ENCODE results near the gene CNTN6. TPM values are rescaled to one million over a fixed set of nuclear protein-coding genes. Genes with fewer than 3 reads are reported as not detected.

Gene CNTN6
- total and polyA plus RNA-seq, 10 donors = 0.07 to 0.35 TPM; not detected in 8

DNA sequence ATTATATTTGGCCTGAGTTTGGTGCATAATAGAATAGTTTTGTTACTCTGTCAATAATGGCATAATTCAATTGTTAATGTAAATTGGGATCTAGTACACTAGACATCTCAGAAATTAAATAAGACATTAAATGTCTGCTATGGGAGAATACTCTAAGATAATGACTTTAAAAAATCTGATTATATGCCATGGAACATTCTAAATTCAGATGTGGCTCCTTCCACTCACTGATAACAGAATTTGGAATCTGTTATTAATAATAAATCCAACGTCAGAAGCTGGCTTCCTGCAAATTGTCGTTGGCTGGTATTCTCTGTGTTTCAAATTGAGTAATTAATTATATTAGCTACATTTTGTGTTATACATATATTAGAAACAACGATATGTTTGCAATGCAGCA lies 258.1 kb downstream of the CNTN6 start:
- no peak overlapping the region for H3K4me3 ChIP-seq
- TF ChIP-seq CTCF (IDR thresholded peaks at IDR 0.05 in 8 of 11, conservative IDR thresholded peaks at IDR 0.05 in 3 of 11) = no peak
- no peak for TF ChIP-seq POLR2A (IDR thresholded peaks at IDR 0.05)
- TF ChIP-seq POLR2AphosphoS5 (IDR thresholded peaks at IDR 0.05) = no peak
- no peak overlapping the region for H3K27ac ChIP-seq
- H3K4me1 ChIP-seq = no peaks in the 10 kb centered on the region
- H3K36me3 ChIP-seq = no peaks in the 10 kb centered on the region
- WGBS, 5 donors = 78 to 86% (median 79%) methylated on average over 3 of the region's 3 CpGs
- H3K9me3 ChIP-seq = no peaks in the 10 kb centered on the region
- no peak for DNase-seq
- intact Hi-C loops (cut with DNase I; ENCODE audit: low total_unique reads) = no loop called here
- no peaks in the 10 kb centered on the region for H3K27me3 ChIP-seq (replicated peaks in 1 of 7)

DNA sequence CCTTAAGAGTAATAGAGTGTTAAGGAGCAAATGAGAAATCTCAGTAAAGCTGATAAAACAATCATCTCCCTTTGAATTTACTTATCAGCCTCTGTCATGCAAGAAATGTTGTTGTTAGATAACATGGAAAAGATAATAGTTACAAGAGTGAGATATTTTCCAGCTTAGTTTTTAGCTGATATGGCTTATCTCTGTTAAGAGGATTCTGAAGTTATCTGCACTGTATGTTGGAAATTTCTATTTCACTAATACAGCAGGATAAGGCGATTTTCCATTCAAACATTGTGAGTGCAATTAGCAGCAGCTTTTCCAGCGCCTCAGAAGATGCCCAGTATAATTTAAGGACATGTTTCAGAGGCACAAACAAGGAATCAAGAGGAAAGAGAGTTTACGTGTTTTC lies 262.9 kb downstream of the CNTN6 start:
- no peaks in the 10 kb centered on the region for H3K4me1 ChIP-seq
- no peak overlapping the region for H3K4me3 ChIP-seq
- DNase-seq = no peak
- no peaks in the 10 kb centered on the region for H3K36me3 ChIP-seq
- TF ChIP-seq CTCF (IDR thresholded peaks at IDR 0.05 in 8 of 11, conservative IDR thresholded peaks at IDR 0.05 in 3 of 11) (no peak), POLR2A (IDR thresholded peaks at IDR 0.05) (no peak), POLR2AphosphoS5 (IDR thresholded peaks at IDR 0.05) (no peak)
- H3K27ac ChIP-seq = no peak overlapping the region
- 72 to 78% (median 75%) methylated on average over 3 of the region's 3 CpGs for WGBS, 5 donors
- no peaks in the 10 kb centered on the region for H3K9me3 ChIP-seq
- intact Hi-C loops (cut with DNase I; ENCODE audit: low total_unique reads) = no loop called here
- no peaks in the 10 kb centered on the region for H3K27me3 ChIP-seq (replicated peaks in 1 of 7)

- no peak for TF ChIP-seq POLR2A (IDR thresholded peaks at IDR 0.05)
- no peak for TF ChIP-seq CTCF (IDR thresholded peaks at IDR 0.05 in 8 of 11, conservative IDR thresholded peaks at IDR 0.05 in 3 of 11)
- Histone ChIP-seq H3K27ac (no peak overlapping the region), H3K4me3 (no peak overlapping the region), H3K36me3 (no peaks in the 10 kb centered on the region), H3K9me3 (no peaks in the 10 kb centered on the region), H3K4me1 (no peaks in the 10 kb centered on the region), H3K27me3 (replicated peaks in 1 of 7) (no peaks in the 10 kb centered on the region)
- DNase-seq = no peak
- intact Hi-C loops (cut with DNase I; ENCODE audit: low total_unique reads) = no loop called here
- 67 to 79% (median 76%) methylated on average over 3 of the region's 3 CpGs for WGBS, 5 donors
Measured at GRCh38 chr3:1356101-1356500, 263.3 kb downstream of the CNTN6 start.

- Histone ChIP-seq H3K4me3 (no peak overlapping the region), H3K36me3 (no peaks in the 10 kb centered on the region), H3K27me3 (replicated peaks in 1 of 7) (no peaks in the 10 kb centered on the region), H3K27ac (no peak overlapping the region), H3K4me1 (no peaks in the 10 kb centered on the region), H3K9me3 (peaks cover 0 to 4% (median 0%) of the 10 kb centered on the region in 8 donors)
- WGBS, 5 donors = 79 to 88% (median 85%) methylated on average over 2 of the region's 2 CpGs
- intact Hi-C loops (cut with DNase I; ENCODE audit: low total_unique reads) = no loop called here
- TF ChIP-seq POLR2AphosphoS5 (IDR thresholded peaks at IDR 0.05) (no peak), POLR2A (IDR thresholded peaks at IDR 0.05) (no peak), CTCF (IDR thresholded peaks at IDR 0.05 in 8 of 11, conservative IDR thresholded peaks at IDR 0.05 in 3 of 11) (no peak)
- DNase-seq = no peak
Measured at GRCh38 chr3:1365528-1365927, 272.7 kb downstream of the CNTN6 start.

Measured in spleen (tissue), 11 donors.